Middle frontal gyrus (tissue), 1 donor: ENCODE measurements around the gene C19orf18.

ENCODE experiments used
- DNase-seq: peaks from one replicate; pipeline ENCODE4 v3.0.0-alpha.2; 2015; ENCODE audit warnings: low spot score; ENCODE audit errors: extremely low spot score

The C19orf18 gene

DNA sequence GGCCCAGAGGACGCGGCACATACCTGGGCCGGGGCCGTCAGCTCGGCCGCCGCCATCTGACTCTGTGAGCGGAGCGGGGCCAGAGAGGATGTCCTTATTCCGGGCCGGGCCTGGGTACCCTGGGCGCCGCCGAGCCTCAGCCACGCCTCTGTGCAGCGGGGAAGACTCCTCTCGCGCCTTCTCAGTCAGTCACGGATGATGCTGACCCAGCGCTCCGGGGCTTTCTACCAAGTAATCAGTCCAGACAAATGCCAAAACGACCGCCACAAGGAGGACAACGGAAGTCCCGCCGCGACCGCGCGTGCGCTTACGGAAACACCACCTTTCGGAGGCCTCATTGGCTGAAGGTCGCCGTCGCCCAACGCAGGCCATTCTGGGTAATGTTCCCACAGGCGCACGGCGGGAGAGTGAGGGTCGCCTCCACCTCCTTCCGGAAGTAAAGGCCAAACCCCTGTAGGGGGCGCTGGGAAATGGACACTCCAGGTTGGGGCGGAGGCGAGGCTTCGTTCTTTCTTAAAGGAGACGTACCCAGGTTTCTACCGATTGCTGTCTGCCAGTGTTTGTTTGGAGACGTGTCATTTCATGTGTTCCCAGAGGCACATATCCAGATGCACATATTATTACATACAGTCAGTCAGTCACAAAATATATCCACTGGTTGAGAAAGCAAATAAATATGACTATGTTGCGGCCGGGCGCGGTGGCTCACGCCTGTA lies 26.8 kb downstream of the C19orf18 start, which contains the start of gene ZNF256:
ZNF256 (minus strand) TSS at position 288 of the 716 bp plus-strand sequence; CDS start at position 56, 232 bp downstream.
- peak; percentile 91 for DNase-seq

DNA sequence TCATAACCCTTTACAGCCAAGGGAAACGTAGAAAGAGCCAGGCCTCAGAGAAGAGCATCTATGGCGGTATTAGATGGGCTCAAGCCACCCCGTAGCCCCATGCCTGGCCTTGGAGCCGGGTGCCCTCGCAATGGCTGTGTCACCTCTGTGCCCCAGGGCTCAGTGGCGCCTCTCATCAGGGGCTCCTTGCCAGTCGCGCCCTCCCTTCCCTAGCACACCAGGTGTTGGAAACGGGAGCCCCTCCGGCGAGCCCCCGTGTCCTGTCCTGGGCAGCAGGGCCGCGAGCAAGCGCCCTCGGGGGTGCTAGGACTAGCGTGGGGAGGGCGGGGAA lies 27.3 kb downstream of the C19orf18 start:
- no peak for DNase-seq

DNA sequence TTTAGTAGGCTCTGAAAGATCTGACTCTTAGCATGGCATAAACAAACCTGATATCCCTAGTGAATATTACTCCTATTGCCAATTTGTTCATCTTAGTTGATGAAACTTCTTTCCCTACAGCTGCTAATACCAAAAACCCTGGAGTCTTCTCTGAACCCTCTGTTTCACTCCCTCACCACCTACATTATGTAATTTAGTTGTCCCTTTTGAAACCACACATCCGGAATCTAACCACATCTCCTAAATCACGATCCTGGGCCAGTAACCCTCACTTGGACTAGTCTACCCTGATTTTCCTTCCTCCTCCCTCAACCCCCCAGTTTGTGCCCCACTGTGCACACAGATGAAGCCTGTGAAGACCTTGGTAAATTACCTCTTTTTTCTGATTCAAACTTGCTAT lies 28.0 kb downstream of the C19orf18 start:
- DNase-seq = no peak

DNA sequence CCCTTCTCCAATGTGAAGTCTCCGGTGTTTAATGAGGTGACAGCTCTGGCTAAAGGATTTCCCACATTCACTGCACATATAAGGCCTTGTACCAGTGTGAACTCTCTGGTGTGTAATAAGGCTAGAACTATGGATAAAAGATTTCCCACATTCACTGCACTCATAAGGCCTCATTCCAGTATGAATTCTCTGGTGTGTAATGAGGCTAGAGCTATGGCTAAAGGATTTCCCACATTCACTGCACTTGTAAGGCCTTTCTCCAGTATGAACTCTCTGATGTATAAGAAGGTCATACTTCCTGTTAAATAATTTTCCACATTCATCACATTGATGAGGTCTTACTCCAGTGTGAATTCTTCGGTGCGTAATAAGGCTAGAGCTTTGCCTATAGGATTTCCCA lies 32.7 kb downstream of the C19orf18 start:
- no peak for DNase-seq

DNA sequence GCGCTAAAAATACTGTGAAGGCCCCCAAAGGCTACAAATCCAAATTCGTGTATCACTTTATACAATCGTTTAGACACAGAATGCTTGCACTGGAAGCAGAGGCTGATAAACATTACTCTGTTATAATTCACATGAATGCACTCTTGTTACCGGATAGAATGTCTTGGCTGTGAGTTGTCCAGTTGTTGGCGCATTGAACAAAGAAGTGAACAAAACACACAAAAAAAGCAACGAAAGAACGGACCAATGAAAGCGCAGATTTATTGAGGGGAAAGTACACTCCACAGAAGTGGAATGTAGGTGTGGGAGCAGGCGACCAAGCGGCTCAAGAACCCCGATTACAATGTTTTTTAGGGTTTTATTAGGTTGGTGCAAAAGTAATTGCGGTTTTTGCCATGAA lies 38.6 kb downstream of the C19orf18 start:
- no peak for DNase-seq

DNA sequence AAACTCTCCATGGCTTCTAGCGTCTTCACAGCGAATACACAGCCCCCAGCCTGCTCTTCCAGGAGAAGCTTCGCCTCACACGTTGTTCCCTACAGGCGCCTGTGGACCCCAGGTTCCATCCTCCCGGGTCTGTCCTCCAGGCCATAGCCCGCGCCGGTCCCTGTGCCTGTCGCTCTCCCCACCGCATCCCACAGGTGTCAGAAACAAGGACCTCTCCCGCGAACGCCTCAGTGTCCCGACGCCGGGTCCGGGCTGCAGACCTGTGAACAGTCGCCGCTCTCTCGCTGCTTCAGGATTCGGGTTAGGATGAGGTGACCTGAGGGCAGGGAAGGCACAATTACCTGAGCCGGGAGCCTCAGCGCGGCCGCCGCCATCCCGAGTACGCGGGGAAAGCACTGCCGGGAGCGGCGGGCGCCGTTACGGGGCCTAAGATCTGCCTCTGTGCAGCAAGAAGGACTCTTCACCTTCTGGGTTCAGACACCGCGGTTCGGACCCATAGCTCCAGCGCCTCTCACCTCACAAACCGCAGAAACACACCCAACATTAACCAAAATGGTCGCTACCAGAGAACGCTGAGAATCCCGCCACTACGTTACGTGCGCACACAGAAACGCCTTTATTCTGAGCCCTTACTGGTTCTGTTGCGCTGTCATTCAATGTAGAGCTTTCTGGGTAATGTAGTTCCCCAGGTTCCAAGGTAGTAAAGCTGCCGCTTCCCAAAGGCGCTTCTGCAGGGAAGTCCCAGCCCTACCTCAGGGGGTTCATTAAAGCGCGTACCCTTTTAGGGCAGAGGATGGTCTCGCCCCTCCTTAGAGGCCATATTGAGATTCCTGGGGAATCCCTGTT lies 39.3 kb downstream of the C19orf18 start, which contains the start of gene ZNF418:
ZNF418 (minus strand) TSS at position 583 of the 846 bp plus-strand sequence. CDS start 1,580 bp downstream, outside the sequence.
- peak; percentile 89 for DNase-seq

DNA sequence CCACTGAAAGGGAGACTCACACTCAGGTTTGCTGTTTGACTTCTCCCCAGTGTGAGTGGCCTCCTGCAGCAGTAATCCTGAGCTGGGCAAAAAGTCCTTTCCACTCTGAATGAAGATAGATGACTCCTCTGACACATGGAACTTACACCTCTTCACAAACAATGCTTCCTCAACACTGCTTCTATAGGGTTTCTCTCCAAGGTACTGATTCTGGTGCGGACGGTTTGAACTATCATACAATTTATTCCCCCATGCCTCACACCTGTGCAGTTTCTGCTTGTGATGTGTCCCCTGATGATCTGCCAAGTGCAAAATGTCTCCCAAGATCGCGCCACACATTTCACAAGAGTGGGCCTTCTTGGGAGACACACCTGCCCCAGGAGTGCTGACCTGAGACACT lies 46.7 kb downstream of the C19orf18 start:
- DNase-seq = no peak

DNA sequence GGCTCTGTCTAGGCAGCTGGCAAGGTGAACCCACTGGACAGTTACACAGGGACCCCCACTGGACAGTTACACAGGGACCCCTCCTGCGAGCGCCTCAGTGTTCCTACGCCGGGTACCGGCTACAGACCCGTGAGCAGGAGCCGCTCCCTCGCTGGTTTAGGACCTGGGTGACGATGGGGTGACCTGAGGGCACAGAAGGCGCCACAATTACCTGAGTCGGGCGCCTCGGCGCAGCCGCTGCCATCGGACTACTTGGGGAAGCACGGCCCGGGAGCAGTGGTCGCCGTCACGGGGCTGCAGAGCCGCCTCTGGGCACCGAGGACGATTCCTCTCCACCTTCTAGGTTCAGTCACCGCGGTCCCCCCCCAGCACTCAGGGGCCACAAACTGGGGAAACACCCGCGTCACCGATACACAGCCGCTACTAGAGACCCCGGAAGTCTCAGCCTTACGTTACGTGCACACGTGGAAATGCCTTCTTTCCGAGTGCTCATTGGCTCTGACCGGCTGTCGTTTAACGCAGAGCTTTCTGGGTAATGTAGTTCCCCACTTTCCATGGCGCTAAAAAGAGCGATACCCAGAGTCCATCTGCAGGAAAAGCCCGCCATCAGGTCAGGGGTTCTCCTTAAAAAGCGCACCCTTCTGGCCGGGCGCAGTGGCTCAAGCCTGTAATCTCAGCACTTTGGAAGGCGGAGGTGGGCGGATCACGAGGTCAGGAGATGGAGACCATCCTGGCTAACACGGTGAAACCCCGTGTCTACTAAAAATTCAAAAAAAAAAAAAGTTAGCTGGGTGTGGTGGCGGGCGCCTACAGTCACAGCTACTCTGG lies 58.0 kb downstream of the C19orf18 start, which contains the start of gene ZNF417:
ZNF417 (minus strand) TSS at position 425 of the 828 bp plus-strand sequence; CDS start at position 244, 181 bp downstream.
- DNase-seq = peak; percentile 95

DNA sequence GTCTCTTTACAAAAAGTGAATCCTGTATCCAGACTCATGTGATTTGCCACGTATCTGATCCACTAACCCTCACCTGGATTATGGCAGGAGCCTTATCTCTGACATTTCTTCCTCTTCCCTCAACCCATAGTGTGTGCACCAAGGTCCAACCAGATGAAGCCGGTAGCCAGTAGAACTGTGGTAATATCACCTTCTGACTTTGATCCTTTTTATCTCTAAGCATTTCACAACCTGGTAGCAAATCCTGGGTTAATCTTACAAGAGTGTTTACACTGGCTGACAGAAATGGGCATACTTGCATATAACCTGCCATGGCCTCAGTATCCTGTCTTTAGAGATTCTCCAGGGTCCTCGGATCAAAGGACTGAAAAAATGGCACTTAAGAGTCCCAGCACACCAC lies 59.8 kb downstream of the C19orf18 start:
- DNase-seq = no peak
